Uterus (tissue), 2 donors: ENCODE data around the gene ABCC4.

Experiments
- CTCF ChIP-seq, 4 experiments: fragments of 200-600 bp in 2 of 4; fragments of 450-650 bp in 2 of 4; sonication (generic) in 2 of 4; IDR thresholded peaks; one replicate each; pipeline ENCODE4 v1.5.1; 2016 to 2019; ENCODE audit warnings: antibody characterized with exemption in 4 of 4, mild to moderate bottlenecking in 2 of 4, moderate library complexity in 1 of 4
- POLR2A ChIP-seq, 2 donors: fragments of 450-650 bp; IDR thresholded peaks; one replicate each; pipeline ENCODE4 v1.6.1; 2016; ENCODE audit warnings: antibody characterized with exemption in 2 of 2, mild to moderate bottlenecking in 1 of 2, moderate library complexity in 1 of 2

- TF ChIP-seq CTCF (IDR thresholded peaks at IDR 0.05) (no peak), POLR2A (IDR thresholded peaks at IDR 0.05) (no peak)
Measured at GRCh38 chr13:95027638-95028037, 273.6 kb downstream of the ABCC4 start.
